Chondrocyte (in vitro differentiated cells): ENCODE measurements around the gene HDAC4. TPM values are rescaled to one million over a fixed set of nuclear protein-coding genes. Genes with fewer than 3 reads are reported as not detected.

Experiments used
- DNase-seq: peaks from one replicate; pipeline ENCODE4 v3.0.0; 2021; ENCODE audit warnings: mixed read lengths, low spot score
- H3K27ac Mint-ChIP-seq: one replicate; pipeline ENCODE4 v1.8.0; 2021; ENCODE audit warnings: mild to moderate bottlenecking, moderate library complexity, mixed read lengths; ENCODE audit not compliant: unreplicated experiment
- H3K27me3 Mint-ChIP-seq: 2 replicates; pipeline ENCODE4 v1.8.0; 2021; ENCODE audit warnings: low read depth, mixed read lengths
- H3K36me3 Mint-ChIP-seq: 2 replicates; pipeline ENCODE4 v1.8.0; 2021; ENCODE audit warnings: low read depth, mixed read lengths
- H3K4me1 Mint-ChIP-seq: 2 replicates; pipeline ENCODE4 v1.8.0; 2021; ENCODE audit warnings: low read depth, mild to moderate bottlenecking, mixed read lengths
- H3K4me3 Mint-ChIP-seq: one replicate; pipeline ENCODE4 v1.8.0; 2021; ENCODE audit warnings: mild to moderate bottlenecking, moderate library complexity, mixed read lengths; ENCODE audit not compliant: unreplicated experiment
- H3K9me3 Mint-ChIP-seq: 2 replicates; pipeline ENCODE4 v1.8.0; 2021; ENCODE audit warnings: low read depth, mixed read lengths
- total RNA-seq: library from RNA; stranded (reverse); gene quantifications from 3 replicates; pipeline ENCODE4 v1.2.1, GENCODE V29; 2021
- TF ChIP-seq, protein P1 (sequence below): fragments of 200-600 bp; sonication (generic); IDR thresholded peaks from 2 replicates; pipeline ENCODE4 v1.5.0; 2021; ENCODE audit warnings: antibody characterized with exemption, mild to moderate bottlenecking, moderate library complexity

Gene HDAC4
- total RNA-seq, 1 donor from 2014 or later = 22.3 TPM

DNA sequence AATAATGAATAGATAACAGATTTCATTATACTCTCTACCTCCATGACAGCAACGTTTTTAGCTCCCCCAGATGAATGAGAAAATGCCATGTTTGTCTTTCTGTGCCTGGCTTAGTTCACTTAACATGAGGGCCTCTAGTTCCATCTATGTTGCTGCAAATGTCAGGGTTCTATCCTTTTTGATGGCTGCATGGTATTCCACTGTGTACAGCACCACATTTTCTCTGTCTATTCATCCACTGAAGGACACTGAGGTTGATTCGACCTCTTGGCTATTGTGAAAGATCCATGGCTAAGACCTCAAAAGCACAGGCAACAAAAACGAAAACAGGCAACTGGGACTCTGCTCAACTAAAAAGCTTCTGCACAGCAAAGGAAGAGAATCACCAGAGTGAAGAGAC, 264.6 kb downstream of the HDAC4 start:
- Mint-ChIP-seq H3K27me3 (no peaks in the 10 kb centered on the region), H3K4me1 (no peaks in the 10 kb centered on the region), H3K27ac (no peak overlapping the region), H3K4me3 (no peak overlapping the region), H3K9me3 (no peaks in the 10 kb centered on the region), H3K36me3 (peaks cover 27% of the 10 kb centered on the region)
- TF ChIP-seq, protein P1, sequence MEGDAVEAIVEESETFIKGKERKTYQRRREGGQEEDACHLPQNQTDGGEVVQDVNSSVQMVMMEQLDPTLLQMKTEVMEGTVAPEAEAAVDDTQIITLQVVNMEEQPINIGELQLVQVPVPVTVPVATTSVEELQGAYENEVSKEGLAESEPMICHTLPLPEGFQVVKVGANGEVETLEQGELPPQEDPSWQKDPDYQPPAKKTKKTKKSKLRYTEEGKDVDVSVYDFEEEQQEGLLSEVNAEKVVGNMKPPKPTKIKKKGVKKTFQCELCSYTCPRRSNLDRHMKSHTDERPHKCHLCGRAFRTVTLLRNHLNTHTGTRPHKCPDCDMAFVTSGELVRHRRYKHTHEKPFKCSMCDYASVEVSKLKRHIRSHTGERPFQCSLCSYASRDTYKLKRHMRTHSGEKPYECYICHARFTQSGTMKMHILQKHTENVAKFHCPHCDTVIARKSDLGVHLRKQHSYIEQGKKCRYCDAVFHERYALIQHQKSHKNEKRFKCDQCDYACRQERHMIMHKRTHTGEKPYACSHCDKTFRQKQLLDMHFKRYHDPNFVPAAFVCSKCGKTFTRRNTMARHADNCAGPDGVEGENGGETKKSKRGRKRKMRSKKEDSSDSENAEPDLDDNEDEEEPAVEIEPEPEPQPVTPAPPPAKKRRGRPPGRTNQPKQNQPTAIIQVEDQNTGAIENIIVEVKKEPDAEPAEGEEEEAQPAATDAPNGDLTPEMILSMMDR = no peak
- DNase-seq = no peak

DNA sequence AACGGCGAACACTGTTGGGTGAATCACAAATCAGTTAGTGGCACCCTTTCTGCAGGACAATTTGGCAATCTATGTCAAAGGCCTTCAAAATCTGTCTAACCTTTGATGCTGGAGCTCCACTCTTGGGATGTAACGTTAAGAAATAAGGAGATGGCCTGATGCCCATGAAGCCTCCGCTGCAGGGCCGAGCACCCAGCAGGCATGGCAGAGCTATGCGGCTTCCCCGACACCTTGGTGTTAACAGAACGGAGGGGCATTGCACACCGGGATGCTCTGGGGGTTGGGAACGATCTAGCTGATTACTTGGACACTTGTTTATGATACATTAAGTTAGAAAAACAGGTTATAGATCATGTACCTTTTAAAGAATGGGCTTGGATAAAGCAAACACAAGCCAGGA, 265.3 kb downstream of the HDAC4 start:
- H3K27me3 Mint-ChIP-seq = no peaks in the 10 kb centered on the region
- DNase-seq = no peak
- H3K27ac Mint-ChIP-seq = no peak overlapping the region

DNA sequence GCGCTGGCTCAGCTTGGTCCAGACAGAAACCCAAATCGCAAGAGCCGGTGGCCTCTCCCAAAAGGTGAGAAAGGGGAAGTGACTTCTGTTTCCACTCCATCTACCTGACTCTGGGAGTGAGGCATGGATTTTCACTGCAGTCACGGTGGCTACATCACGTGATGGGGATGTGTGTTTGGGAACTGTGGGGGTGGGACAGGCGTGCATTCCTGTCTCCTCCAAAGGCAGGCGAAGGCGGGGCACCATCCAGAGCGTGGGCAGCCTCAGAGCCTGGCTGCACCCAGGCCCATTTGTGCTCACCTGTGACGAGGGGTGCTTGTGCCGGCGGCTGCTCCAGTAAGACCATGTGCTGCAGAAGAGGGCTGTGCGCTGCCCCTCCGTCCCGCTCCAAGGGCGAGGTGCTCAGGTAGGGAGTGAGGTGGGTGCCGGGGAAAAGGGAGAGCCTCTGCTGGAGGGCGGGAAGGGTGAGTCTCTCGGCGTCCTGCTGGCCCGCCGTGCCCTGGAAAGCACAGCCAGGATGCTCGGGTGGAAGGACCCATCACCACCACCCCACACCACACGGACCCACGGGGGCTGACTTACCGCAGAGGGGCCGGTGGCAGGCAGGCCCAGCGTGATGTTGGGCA, 266.8 kb downstream of the HDAC4 start:
- no peaks in the 10 kb centered on the region for H3K9me3 Mint-ChIP-seq
- H3K27ac Mint-ChIP-seq = no peak overlapping the region
- no peaks in the 10 kb centered on the region for H3K27me3 Mint-ChIP-seq
- no peaks in the 10 kb centered on the region for H3K4me1 Mint-ChIP-seq
- H3K36me3 Mint-ChIP-seq = peaks cover 25% of the 10 kb centered on the region
- no peak for DNase-seq
- H3K4me3 Mint-ChIP-seq = no peak overlapping the region
- TF ChIP-seq, protein P1 = no peak

More for the DNA sequence above, 265.3 kb downstream of the HDAC4 start:
- Mint-ChIP-seq H3K4me1 (no peaks in the 10 kb centered on the region), H3K4me3 (no peak overlapping the region), H3K9me3 (no peaks in the 10 kb centered on the region), H3K36me3 (peaks cover 27% of the 10 kb centered on the region)
- TF ChIP-seq, protein P1 = no peak

DNA sequence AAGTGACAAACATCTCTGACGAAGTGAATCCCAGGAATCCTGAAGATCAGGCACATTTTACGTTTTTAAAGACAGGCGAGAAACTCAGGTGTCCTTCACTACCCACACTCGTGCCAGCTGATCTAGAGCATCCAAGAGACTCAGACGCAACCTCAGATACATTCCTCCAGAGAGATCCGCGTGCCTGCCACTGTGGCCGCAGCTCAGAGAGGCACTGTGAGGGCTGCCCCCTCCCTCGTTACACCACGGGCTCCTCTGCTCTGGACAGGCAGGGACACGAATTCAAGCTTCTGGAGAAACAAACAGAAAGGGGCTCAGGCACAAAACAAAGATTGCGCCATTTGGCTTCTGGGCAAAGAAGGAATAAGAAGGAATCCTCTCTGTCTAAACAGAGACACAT, 268.0 kb downstream of the HDAC4 start:
- TF ChIP-seq, protein P1 = no peak
- Mint-ChIP-seq H3K4me1 (no peaks in the 10 kb centered on the region), H3K9me3 (no peaks in the 10 kb centered on the region), H3K4me3 (no peak overlapping the region), H3K36me3 (peaks cover 23% of the 10 kb centered on the region), H3K27me3 (no peaks in the 10 kb centered on the region), H3K27ac (no peak overlapping the region)
- DNase-seq = no peak

DNA sequence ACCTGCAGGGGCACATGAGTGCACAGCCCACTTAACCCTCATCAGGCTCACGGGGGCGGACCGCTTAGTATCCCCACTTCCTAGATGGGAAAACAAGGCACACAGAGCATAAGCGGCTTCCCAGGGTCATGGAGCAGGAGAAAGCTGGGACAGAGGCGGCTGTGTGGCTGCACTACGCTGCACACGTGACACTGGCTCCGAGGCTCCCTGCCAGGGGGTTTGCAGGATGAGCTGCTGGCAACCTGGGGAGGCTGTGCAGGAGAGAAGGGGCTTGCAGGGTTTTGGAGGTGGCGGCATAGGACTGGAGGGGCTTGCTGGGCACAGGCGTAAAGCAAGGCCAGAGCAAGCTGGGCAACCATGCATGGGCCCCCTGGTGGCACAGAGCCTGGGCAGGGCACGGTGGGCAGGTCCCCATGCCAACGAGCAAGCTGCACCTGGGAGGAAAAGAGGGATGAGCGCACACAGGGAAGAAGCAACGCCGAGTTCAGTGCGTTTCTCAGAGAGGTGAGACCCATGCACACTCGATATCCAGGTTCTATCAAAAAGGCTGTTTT, 268.6 kb downstream of the HDAC4 start:
- Mint-ChIP-seq H3K27ac (no peak overlapping the region), H3K4me1 (no peaks in the 10 kb centered on the region), H3K9me3 (no peaks in the 10 kb centered on the region), H3K27me3 (no peaks in the 10 kb centered on the region), H3K4me3 (no peak overlapping the region), H3K36me3 (peaks cover 23% of the 10 kb centered on the region)
- TF ChIP-seq, protein P1 = no peak
- no peak for DNase-seq
